Measurements from ENCODE around the gene ALG1L2.
"Not testable (repeated sequence)": the region's sequence is repeated elsewhere in the genome, so short reads cannot be mapped to it uniquely, and the experiment has no call there.

- TF ChIP-seq POLR2AphosphoS5 (IDR thresholded peaks at IDR 0.05); CTCF (IDR thresholded peaks at IDR 0.05; ENCODE audit: poor library complexity, severe bottlenecking); EZH2 (IDR thresholded peaks at IDR 0.05; ENCODE audit: borderline replicate concordance, insufficient read depth, low read length, poor library complexity, severe bottlenecking); EP300 (conservative IDR thresholded peaks at IDR 0.05; ENCODE audit: poor library complexity, severe bottlenecking): not testable (repeated sequence)
- TF ChIP-seq, protein P1, sequence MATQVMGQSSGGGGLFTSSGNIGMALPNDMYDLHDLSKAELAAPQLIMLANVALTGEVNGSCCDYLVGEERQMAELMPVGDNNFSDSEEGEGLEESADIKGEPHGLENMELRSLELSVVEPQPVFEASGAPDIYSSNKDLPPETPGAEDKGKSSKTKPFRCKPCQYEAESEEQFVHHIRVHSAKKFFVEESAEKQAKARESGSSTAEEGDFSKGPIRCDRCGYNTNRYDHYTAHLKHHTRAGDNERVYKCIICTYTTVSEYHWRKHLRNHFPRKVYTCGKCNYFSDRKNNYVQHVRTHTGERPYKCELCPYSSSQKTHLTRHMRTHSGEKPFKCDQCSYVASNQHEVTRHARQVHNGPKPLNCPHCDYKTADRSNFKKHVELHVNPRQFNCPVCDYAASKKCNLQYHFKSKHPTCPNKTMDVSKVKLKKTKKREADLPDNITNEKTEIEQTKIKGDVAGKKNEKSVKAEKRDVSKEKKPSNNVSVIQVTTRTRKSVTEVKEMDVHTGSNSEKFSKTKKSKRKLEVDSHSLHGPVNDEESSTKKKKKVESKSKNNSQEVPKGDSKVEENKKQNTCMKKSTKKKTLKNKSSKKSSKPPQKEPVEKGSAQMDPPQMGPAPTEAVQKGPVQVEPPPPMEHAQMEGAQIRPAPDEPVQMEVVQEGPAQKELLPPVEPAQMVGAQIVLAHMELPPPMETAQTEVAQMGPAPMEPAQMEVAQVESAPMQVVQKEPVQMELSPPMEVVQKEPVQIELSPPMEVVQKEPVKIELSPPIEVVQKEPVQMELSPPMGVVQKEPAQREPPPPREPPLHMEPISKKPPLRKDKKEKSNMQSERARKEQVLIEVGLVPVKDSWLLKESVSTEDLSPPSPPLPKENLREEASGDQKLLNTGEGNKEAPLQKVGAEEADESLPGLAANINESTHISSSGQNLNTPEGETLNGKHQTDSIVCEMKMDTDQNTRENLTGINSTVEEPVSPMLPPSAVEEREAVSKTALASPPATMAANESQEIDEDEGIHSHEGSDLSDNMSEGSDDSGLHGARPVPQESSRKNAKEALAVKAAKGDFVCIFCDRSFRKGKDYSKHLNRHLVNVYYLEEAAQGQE (IDR thresholded peaks at IDR 0.05; ENCODE audit: borderline replicate concordance) = not testable (repeated sequence)
Observed at GRCh38 chr3:130097690-130098638, 16.3 kb downstream of the ALG1L2 start.

Data from neural cell (in vitro differentiated cells).